A673 (cell line): ENCODE measurements around the gene TEAD1.

Experiments used
- EZH2 ChIP-seq: fragments of 200-600 bp; sonication (generic); IDR thresholded peaks from 2 replicates; pipeline ENCODE4 v1.6.1; 2017; ENCODE audit warnings: borderline replicate concordance, low read depth, mild to moderate bottlenecking, mixed read lengths, antibody characterized with exemption, low read length; ENCODE audit not compliant: poor library complexity, severe bottlenecking
- TF ChIP-seq, protein P1 (sequence below): fragments of 300-800, 200-600 bp; sonication (generic); conservative IDR thresholded peaks from 2 replicates; pipeline ENCODE4 v1.5.1; 2017; ENCODE audit warnings: low read depth, mild to moderate bottlenecking, antibody characterized with exemption, low read length, moderate library complexity, mixed read lengths

DNA sequence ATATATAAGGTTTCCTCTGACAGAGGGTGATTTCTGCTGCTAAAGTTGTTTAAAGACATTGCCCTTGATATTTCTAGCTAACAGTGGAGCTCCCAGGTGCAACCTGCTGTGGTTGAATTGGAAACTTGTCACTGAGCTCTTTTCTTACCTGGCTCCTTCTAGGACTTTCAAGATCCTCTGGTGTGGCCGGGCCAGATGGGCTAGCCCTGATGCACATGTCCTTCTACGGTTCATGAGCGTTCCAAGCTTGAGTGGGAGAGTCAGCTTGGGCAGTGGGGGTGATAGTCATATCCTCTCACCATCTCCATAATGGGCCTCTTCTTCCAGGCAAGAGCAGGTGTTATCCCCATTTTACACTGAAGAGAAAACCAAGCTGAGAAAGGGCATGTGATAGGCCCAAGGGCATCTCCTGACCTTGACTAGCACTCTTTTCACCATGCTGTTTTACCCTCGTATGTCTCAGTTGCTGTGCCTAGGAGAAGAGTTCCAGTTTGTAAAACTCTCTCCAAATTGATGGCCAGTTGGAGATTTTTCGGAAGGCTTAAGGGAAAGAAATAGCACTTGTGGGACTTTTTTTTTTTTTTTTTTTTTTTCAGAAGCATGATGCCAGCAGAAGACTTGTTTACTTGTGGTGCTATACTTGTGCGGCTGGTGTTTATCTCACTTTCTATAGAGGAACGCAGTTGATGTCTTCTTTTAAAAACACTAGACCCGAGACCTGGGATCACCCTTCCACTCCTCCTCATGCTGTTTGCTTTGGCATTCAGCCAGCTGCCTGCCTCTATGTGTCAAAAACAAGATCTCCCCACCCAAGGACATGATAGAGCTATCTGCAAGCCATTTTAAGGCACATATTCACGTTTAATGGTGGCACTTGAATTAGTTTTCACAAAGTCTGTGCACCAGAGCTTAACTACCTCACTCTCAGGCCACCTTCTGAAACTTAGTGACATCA is 32.6 kb downstream of the TEAD1 start:
- TF ChIP-seq EZH2 = no peak
- TF ChIP-seq, protein P1, sequence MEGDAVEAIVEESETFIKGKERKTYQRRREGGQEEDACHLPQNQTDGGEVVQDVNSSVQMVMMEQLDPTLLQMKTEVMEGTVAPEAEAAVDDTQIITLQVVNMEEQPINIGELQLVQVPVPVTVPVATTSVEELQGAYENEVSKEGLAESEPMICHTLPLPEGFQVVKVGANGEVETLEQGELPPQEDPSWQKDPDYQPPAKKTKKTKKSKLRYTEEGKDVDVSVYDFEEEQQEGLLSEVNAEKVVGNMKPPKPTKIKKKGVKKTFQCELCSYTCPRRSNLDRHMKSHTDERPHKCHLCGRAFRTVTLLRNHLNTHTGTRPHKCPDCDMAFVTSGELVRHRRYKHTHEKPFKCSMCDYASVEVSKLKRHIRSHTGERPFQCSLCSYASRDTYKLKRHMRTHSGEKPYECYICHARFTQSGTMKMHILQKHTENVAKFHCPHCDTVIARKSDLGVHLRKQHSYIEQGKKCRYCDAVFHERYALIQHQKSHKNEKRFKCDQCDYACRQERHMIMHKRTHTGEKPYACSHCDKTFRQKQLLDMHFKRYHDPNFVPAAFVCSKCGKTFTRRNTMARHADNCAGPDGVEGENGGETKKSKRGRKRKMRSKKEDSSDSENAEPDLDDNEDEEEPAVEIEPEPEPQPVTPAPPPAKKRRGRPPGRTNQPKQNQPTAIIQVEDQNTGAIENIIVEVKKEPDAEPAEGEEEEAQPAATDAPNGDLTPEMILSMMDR = no peak
